Renal cortex interstitium (tissue), 11 donors: ENCODE measurements around the gene ASB10. TPM values are rescaled to one million over a fixed set of nuclear protein-coding genes. Genes with fewer than 3 reads are reported as not detected.

Source experiments
- DNase-seq, 11 donors: peaks; one replicate each; pipeline ENCODE4 v3.0.0-alpha.2; 2013; ENCODE audit warnings: low read depth in 9 of 11, low spot score in 4 of 11; ENCODE audit errors: extremely low read depth in 1 of 11
- polyA plus RNA-seq, 3 donors: library from polyadenylated mRNA; unstranded; fragments of 120-200 nt; gene quantifications; one replicate each; pipeline ENCODE4 v1.2.1, GENCODE V29; 2013; ENCODE audit not compliant: insufficient read length in 3 of 3

ASB10 gene
- polyA plus RNA-seq, 3 donors: not detected

DNA sequence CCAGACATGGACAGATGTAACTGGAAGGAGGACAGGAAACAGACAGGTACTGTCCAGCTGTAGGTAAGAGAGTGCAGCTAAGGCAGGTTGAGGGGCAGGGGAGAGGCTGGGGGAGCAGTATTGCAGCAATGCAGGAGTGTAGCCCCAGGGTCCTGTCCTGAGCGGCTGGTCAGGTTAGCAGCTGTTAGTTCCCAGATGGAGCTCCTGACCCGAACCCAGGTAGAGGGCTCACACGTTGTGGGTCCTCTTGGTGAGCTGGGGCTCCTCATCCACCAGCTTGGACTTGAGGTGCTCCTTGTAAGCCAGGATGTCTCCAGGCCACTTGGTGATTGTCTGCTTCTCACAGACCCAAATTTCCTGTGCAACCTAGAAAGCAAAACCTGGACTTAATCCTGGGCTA lies 26.8 kb upstream of the ASB10 start:
- DNase-seq: no peak

DNA sequence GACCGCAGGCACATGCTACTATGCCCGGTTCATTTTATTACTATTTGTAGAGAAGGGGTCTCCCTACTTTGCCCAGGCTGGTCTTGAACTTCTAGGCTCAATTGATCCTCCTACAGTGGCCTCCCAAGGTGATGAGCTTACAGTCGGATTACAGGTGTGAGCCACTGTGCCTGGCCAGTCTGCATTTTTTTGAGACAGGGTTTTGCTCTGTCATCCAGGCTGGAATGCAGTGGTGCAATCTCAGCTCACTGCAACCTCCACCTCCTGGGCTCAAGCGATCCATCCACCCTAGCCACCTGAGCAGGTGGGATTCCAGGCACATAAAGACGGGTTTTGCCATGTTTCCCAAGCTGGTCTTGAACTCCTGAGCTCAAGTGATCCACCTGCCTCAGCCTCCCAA lies 25.6 kb upstream of the ASB10 start:
- no peak for DNase-seq

- no peak for DNase-seq
Measured at GRCh38 chr7:151211155-151211772, 24.2 kb upstream of the ASB10 start.

DNA sequence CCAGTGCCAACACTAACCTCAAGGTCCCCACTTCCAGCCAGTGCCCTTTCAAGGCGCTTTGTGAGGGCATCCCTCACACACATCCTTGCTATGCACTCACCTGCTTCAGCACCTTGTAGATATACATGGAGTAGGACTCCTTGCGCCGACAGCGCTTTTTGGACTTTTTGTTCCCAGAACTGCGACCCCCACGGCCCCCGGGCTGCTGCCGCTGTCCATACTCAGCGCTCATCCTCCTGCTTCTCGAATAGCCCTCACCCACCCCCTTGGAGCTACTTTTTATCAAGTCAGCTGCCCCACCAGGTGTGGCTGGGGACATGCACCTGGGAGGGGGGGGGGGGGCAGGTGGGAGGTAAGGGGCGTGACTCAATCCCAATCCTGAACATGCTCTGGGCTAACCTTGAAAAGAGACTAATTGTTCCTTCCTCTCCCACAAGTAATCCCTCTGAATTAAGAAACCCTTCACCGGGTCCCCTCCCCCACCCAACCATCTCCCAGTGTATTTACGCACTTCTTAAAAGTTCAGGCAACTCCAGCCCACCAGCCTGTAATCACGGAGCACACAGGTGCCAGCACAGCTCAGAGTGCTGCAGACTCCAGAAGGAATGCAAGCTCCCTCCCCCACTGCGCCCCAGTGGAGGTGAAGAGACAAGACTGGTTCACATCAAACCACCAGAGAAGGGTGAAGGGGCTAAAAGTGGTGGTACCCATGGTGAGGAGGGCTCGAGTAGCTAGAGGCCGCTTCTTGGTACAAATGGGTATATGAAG lies 23.2 kb upstream of the ASB10 start, which contains the start of gene H2BK1:
H2BK1 (minus strand) TSS at position 402 of the 768 bp plus-strand sequence; CDS start at position 232, 170 bp downstream.
- DNase-seq: no peak

DNA sequence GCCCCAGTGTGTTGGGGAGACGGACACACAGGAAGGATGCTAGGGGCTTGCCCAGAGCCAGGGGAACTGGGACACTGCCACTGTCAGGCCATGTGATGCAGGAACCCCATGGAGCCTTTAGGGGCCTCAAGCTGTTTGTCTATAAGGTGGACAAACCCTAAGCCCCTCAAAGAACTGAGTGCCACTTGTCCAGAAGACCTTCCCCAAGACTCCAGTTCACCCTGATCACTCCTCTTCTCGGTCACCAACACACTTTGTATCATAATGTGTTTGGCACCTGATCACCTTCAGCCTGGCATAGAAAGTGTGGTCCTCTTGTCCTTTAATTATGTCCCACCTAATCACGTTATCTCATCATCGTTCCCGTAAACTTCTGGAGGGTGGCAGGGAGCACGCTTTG lies 22.5 kb upstream of the ASB10 start:
- DNase-seq: no peak

GRCh38 chr7:151208253-151208862 lies 21.3 kb upstream of the ASB10 start:
- DNase-seq: no peak

DNA sequence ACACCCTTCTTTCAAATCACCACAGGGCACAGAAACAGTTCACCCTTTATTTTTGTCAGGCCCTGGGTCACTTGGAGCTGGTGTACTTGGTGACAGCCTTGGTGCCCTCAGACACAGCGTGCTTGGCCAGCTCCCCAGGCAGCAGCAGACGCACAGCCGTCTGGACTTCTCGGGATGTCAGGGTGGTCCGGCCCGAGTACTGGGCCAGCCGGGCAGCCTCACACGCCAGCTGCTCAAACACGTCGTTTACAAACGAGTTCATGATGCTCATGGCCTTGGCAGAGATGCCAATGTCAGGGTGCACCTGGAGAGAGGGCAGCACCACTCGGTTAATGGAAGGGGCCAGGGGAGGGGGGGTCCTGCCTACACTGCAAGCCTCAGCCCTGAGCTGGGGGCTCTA lies 20.8 kb upstream of the ASB10 start:
- no peak for DNase-seq

DNA sequence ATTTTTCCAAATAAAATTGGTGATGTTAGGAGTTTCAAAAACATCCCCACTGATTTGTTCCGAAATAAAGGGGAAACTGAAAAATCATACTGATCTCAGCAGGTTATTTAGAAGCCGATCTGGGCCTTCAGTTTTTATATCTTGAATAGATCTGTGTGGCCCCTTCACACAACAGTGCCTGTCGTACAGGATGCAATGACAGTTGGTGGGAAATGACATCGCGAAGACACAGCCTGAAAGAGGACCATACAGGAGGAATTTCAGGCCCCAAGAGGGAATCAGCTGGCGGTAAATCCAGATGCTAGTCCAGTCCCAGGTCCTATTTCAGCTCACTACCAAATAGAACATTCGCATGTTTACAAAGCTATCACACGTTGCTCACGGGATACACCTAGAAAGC lies 20.3 kb upstream of the ASB10 start:
- DNase-seq: no peak

GRCh38 chr7:151206914-151207313 lies 19.9 kb upstream of the ASB10 start:
- DNase-seq: no peak

DNA sequence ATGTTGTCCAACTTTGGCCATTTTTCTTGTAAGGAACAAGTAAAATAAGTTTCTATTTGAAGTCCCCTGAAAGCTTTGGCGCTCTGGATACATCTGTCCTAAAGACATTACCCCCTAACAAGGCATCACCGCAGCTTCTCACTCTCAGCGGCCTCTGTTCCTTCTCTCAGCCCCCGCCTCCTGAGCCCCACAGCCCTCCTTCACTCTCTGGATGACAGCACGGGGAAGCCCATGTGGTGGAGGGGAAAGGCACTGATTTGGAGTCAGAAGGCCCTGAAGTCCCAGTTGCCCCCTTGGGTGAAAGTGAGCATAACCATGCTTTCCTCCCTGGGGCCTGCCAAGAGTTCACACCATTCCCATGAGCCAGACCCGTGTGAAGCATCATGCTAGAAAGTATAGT lies 18.7 kb upstream of the ASB10 start:
- DNase-seq: no peak

GRCh38 chr7:151204383-151205032 lies 17.5 kb upstream of the ASB10 start:
- DNase-seq: no peak

DNA sequence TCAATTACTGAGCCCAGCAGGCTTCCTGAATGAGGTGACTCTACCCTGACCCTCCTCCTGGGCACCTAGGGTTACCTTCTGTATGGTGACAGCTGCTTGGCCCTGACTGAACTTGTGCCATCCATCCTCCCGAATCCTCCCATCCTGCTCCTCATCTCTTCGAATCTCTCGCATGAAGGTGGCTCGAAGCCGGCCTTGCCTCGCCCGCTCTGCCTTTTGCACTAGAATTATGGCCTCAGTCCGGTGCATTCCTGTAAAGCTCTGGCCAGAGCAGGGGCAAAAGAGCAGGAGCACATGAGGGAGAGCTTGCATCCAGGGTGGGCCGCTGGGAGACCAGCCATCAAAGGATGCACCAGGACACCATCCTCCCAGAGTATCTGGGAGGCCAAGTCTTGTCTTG lies 15.8 kb upstream of the ASB10 start:
- DNase-seq: no peak

GRCh38 chr7:151201751-151202150 lies 14.7 kb upstream of the ASB10 start:
- no peak for DNase-seq

DNA sequence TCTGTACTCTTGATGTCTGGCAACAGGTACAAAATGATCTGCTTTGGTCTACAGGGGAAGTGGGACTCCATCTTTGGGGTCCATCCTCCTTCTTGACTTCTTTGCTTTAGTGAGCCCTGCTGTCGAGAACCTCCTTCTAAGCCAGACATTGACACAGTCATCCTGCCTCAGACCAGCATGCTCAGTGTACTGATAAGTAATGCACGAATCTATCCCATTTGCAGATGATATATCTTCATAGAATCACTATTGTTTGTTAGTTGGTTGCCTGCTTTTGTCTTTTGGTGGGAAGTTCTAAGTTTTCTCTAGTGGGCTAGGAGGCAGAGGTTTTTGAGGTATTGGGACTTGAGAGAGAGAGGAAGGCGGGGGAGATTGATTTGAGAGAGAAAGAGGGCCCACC lies 14.3 kb upstream of the ASB10 start:
- DNase-seq: no peak

DNA sequence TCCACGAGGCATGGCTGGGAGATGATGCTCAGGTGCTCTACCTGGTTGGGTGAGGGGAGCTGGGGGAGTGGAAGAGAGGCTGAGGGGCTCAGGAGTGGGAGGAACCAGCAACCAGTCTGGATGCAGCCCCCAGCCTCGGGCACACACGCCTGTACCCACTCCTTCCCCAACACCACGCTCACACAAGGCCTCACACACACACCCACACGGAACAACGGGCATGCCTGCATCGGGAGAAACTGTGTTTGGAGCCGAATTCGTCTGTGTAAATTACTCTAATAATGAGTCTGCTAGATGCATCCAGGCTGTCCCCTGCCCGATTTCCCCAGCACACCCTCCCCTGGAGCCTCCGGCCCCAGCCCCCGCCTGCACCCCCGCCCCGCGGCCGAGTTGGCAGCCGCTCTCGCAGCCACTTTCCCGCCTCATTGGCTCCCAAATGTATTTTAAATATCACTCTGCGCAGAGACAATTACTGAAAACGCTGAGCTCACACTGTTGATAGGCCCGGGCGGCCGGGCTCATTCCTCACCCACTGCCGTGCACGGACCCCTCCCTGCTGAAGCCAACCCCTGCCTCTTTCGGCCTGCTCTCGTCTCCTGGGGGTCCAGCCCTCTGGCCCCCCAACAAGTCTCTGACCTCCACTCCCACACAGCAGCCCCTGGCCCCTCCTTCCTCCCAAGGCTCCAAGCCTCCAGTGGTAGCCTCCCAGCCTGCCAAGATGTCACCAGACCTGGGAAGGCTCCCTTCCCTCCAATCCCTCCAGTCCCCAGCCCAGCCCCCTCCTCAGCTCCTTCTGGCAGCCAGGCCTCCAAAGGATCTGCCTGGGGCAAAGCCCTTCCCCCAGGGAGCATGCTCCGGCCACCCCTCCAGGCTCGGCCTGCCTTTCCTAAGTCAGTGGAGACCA lies 12.1 kb upstream of the ASB10 start:
- DNase-seq: peak in 9 of 11 donors; percentile 7 to 42 (median 28)

DNA sequence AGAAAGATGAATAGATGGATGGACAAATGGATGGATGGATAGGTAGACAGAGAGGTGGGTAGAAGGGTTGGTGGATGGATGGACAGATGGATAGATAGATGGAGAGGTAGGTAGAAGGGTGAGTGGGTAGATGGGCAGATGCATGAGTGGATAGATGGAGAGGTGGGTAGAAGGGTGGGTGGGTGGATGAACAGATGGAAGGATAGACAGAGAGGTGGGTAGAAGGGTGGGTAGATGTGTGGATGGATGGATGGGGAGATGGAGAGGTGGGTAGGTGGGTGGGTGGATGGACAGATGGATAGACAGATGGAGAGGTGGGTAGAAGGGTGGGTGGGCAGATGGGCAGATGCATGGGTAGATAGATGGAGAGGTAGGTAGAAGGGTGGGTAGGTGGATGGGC lies 10.9 kb upstream of the ASB10 start:
- no peak for DNase-seq

GRCh38 chr7:151195616-151196450 lies 8.8 kb upstream of the ASB10 start:
- DNase-seq: no peak

DNA sequence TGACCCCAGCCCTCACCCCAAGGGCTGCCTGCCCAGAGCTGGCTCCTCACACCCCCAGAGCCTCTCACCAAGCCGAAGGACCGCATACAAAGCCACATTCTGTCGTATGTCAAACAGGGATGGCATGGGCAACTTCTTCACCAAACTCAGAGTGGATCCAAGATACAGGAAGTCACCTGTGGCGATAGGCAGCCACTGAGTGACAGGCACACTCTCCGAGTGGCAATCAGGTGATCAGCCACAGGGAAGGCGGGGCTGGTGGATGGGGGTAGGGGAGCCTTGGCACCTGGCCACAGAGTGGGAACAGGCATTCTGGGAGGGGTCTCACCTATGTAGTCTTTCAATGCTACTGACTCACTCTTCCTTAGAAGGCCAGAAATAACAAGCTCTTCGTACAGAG lies 7.1 kb upstream of the ASB10 start:
- no peak for DNase-seq
